ENCODE results near the gene VAMP5. TPM values are rescaled to one million over a fixed set of nuclear protein-coding genes. Genes with fewer than 3 reads are reported as not detected.

The VAMP5 gene
- total and polyA plus RNA-seq, 2 experiments from 2014 or later = 2.7 to 36.1 TPM

DNA sequence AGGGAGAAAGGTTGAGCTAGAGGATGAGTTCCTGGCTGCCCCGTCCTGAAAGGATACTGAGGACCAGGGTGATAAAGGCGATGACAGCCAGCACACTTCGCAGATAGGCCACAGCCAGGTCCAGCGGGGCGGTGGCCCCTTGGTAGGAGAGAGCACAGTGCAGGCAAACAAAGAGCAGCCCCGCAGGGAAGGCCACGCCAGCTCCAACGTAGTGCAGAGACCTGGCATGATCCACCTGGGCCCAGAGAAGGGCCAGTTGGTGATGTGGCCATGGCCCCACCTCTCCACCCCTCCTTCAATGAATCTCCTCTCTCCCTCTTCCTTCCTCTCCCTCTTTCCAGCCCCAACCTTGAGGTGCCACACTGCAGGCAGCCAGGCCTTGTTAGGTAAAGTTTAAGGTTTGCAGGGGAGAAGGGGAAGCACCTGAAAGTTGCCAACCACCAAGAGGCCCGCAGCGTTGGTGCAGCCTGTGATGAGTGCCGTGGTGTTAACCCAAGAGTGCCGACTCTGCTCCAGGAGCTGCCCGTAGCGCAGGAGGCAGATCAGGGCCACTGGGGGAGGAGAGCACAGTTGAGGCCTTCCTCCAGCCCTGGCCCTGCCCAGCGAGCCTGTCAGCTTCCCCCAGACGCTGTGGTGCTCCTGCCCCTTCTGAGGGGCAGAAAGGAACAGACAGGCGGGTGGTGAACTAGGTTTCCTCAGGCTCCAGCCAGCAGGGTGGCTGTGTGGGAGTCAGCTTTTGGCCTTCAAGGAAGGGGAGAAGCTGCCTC is 15.4 kb downstream of the VAMP5 start:
- 80% methylated on average over 17 of the region's 17 CpGs for WGBS (ENCODE audit: low lambda C conversion rate, missing lambda C conversion rate)
- Histone ChIP-seq H3K4me1 (ENCODE audit: insufficient read depth) (peaks cover 21% of the 10 kb centered on the region), H3K27ac (no peak overlapping the region), H3K9me2 (replicated peaks; ENCODE audit: insufficient read depth) (no peaks in the 10 kb centered on the region), H4K20me1 (ENCODE audit: insufficient read depth, poor library complexity, severe bottlenecking) (peaks cover 5% of the 10 kb centered on the region), H3K27me3 (no peaks in the 10 kb centered on the region), H2AFZ (no peak overlapping the region), H3K4me3 (no peak overlapping the region), H3K4me2 (no peak overlapping the region), H3K36me3 (replicated peaks; ENCODE audit: insufficient read depth, low read depth) (no peaks in the 10 kb centered on the region), H3K79me2 (peaks cover 40% of the 10 kb centered on the region), H3K9me3 (ENCODE audit: low read depth) (no peaks in the 10 kb centered on the region)
- DNase-seq (ENCODE audit: low spot score) = no peak
- TF ChIP-seq, protein P1, sequence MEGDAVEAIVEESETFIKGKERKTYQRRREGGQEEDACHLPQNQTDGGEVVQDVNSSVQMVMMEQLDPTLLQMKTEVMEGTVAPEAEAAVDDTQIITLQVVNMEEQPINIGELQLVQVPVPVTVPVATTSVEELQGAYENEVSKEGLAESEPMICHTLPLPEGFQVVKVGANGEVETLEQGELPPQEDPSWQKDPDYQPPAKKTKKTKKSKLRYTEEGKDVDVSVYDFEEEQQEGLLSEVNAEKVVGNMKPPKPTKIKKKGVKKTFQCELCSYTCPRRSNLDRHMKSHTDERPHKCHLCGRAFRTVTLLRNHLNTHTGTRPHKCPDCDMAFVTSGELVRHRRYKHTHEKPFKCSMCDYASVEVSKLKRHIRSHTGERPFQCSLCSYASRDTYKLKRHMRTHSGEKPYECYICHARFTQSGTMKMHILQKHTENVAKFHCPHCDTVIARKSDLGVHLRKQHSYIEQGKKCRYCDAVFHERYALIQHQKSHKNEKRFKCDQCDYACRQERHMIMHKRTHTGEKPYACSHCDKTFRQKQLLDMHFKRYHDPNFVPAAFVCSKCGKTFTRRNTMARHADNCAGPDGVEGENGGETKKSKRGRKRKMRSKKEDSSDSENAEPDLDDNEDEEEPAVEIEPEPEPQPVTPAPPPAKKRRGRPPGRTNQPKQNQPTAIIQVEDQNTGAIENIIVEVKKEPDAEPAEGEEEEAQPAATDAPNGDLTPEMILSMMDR (IDR thresholded peaks at IDR 0.05; ENCODE audit: poor library complexity) = no peak
- TF ChIP-seq EZH2phosphoT487 (IDR thresholded peaks at IDR 0.05; ENCODE audit: low read depth, severe bottlenecking, unreplicated experiment) (no peak), EZH2 (IDR thresholded peaks at IDR 0.05; ENCODE audit: borderline replicate concordance) (no peak)

DNA sequence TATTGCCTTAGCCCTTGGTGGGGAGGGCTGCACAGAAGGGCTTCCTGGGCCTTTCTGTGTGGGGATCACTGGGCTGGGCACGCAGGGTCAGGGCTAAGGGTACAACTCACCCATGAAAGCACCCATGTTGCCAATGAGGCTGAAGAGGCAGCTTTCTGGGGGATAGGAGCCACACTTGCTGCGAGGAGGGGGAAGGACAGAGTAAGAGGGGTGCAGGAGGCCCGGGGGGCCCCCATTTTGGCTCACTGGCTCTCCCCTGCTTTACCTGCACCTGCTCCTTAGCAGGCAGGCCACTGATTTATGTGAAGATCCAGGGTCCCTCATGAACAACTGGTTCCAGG is 16.0 kb downstream of the VAMP5 start:
- no peak overlapping the region for H3K4me3 ChIP-seq
- no peak overlapping the region for H3K4me2 ChIP-seq
- H2AFZ ChIP-seq = no peak overlapping the region
- peaks cover 41% of the 10 kb centered on the region for H3K79me2 ChIP-seq
- TF ChIP-seq EZH2 (IDR thresholded peaks at IDR 0.05; ENCODE audit: borderline replicate concordance) (no peak), EZH2phosphoT487 (IDR thresholded peaks at IDR 0.05; ENCODE audit: low read depth, severe bottlenecking, unreplicated experiment) (no peak)
- TF ChIP-seq, protein P1 (IDR thresholded peaks at IDR 0.05; ENCODE audit: poor library complexity) = no peak
- H3K9me3 ChIP-seq (ENCODE audit: low read depth) = no peaks in the 10 kb centered on the region
- no peaks in the 10 kb centered on the region for H3K36me3 ChIP-seq (replicated peaks; ENCODE audit: insufficient read depth, low read depth)
- peaks cover 27% of the 10 kb centered on the region for H3K4me1 ChIP-seq (ENCODE audit: insufficient read depth)
- WGBS (ENCODE audit: low lambda C conversion rate, missing lambda C conversion rate) = 100% methylated on average over 3 of the region's 3 CpGs
- no peak overlapping the region for H3K27ac ChIP-seq
- peaks cover 5% of the 10 kb centered on the region for H4K20me1 ChIP-seq (ENCODE audit: insufficient read depth, poor library complexity, severe bottlenecking)
- H3K9me2 ChIP-seq (replicated peaks; ENCODE audit: insufficient read depth) = no peaks in the 10 kb centered on the region
- H3K27me3 ChIP-seq = no peaks in the 10 kb centered on the region
- DNase-seq (ENCODE audit: low spot score) = no peak

DNA sequence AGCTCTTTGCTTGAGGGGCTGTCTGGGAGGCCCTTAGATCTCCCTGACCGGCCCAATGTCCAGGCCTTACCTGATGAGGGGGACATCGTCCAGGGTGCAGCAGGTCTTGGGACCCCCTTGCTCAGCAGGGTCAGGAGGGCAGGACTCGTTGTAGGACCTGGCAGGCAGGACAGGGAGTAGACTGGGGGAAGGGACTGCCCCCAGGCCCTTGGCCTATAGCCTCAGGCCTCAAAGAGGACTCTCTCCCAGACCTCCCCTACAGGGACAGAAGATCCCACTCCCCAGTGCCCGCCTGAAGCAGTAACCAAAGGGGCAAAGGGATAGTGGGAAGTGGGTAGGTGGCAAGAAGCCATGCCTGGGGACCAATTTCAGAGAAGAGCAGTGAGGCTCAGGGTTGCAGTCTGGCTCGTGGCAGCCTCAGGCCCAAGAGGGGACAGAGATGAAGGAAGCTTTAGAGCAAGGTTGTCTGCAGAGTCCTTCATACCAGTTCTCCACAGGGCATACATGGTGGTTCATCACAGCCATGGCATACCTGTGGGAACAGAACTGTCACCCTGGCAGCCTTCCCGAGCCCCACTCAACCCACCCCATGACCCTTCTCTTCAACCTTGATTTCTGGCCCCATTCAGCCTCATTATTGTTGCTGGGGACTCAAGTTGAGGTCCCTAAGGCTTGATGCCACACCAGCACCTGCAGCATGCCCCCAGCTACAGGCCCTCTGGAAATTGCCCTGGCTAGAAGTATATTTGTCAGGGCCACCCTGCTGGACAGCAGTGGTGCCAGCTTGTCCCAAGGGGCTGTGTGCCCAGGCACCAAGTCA is 16.9 kb downstream of the VAMP5 start:
- Histone ChIP-seq H3K79me2 (peaks cover 37% of the 10 kb centered on the region), H3K36me3 (replicated peaks; ENCODE audit: insufficient read depth, low read depth) (no peaks in the 10 kb centered on the region), H3K4me1 (ENCODE audit: insufficient read depth) (peaks cover 36% of the 10 kb centered on the region), H3K27ac (no peak overlapping the region), H3K9me2 (replicated peaks; ENCODE audit: insufficient read depth) (no peaks in the 10 kb centered on the region), H3K4me3 (peak overlapping the region; percentile 78), H2AFZ (no peak overlapping the region), H3K4me2 (peak overlapping the region; percentile 78), H3K9me3 (ENCODE audit: low read depth) (no peaks in the 10 kb centered on the region), H4K20me1 (ENCODE audit: insufficient read depth, poor library complexity, severe bottlenecking) (peaks cover 5% of the 10 kb centered on the region), H3K27me3 (no peaks in the 10 kb centered on the region)
- TF ChIP-seq EZH2 (IDR thresholded peaks at IDR 0.05; ENCODE audit: borderline replicate concordance) (no peak), EZH2phosphoT487 (IDR thresholded peaks at IDR 0.05; ENCODE audit: low read depth, severe bottlenecking, unreplicated experiment) (no peak)
- TF ChIP-seq, protein P1 (IDR thresholded peaks at IDR 0.05; ENCODE audit: poor library complexity) = no peak
- DNase-seq (ENCODE audit: low spot score) = no peak
- 82% methylated on average over 6 of the region's 6 CpGs for WGBS (ENCODE audit: low lambda C conversion rate, missing lambda C conversion rate)

All from hepatocyte (in vitro differentiated cells).